Bronchial epithelial cell (primary cell): ENCODE data around the gene MARK2. TPM values are rescaled to one million over a fixed set of nuclear protein-coding genes. Genes with fewer than 3 reads are reported as not detected.

Experiments used
- DNase-seq: peaks from one replicate; pipeline ENCODE4 v3.0.0-alpha.2; 2010; ENCODE audit warnings: low read depth
- FAIRE-seq: peaks from 2 replicates; lab custom pipeline; 2011; peaks lifted over from hg19 to GRCh38; lab: Jason Lieb, UNC
- H3K27me3 ChIP-seq: 2 replicates; pipeline ENCODE4 v1.5.1; 2011; ENCODE audit warnings: low read length; ENCODE audit not compliant: control insufficient read depth, insufficient read depth
- H3K36me3 ChIP-seq: 2 replicates; pipeline ENCODE4 v1.5.1; 2011; ENCODE audit warnings: low read length; ENCODE audit not compliant: control insufficient read depth, insufficient read depth
- H3K4me3 ChIP-seq: 2 replicates; pipeline ENCODE4 v1.5.1; 2011; ENCODE audit warnings: mild to moderate bottlenecking, low read depth, low read length, control low read depth
- total RNA-seq: library from RNA; depleted of rRNA; stranded (reverse); fragments of >200 nt; gene quantifications from 2 replicates; pipeline ENCODE4 v1.2.1, GENCODE V29; 2014
- TF ChIP-seq, protein P1 (sequence below): IDR thresholded peaks from 2 replicates; pipeline ENCODE4 v1.5.1; 2011; ENCODE audit warnings: mild to moderate bottlenecking, moderate library complexity, low read length, control low read depth, inconsistent platforms; ENCODE audit not compliant: insufficient read depth, severe bottlenecking

Gene MARK2
- total RNA-seq, 1 donor from 2014 or later: 10.5 TPM

DNA sequence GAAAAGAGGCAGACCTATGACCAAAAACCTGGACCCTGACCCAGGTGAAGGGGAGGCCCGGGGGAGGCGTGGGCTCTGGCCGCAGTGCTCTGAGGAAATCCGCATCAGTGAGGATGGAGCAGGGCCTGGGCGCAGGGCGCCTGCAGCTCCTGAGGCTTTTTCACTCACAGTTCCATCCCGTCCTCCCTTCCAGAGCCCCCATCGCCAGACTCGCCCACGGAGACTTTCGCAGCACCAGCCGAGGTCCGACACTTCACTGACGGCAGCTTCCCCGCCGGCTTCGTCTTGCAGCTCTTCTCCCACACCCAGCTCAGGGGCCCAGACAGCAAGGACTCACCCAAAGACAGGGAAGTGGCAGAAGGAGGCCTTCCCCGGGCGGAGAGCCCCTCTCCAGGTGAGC, 20.3 kb upstream of the MARK2 start:
- DNase-seq (no peak), FAIRE-seq (no peak)
- TF ChIP-seq, protein P1, sequence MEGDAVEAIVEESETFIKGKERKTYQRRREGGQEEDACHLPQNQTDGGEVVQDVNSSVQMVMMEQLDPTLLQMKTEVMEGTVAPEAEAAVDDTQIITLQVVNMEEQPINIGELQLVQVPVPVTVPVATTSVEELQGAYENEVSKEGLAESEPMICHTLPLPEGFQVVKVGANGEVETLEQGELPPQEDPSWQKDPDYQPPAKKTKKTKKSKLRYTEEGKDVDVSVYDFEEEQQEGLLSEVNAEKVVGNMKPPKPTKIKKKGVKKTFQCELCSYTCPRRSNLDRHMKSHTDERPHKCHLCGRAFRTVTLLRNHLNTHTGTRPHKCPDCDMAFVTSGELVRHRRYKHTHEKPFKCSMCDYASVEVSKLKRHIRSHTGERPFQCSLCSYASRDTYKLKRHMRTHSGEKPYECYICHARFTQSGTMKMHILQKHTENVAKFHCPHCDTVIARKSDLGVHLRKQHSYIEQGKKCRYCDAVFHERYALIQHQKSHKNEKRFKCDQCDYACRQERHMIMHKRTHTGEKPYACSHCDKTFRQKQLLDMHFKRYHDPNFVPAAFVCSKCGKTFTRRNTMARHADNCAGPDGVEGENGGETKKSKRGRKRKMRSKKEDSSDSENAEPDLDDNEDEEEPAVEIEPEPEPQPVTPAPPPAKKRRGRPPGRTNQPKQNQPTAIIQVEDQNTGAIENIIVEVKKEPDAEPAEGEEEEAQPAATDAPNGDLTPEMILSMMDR: no peak
- no peaks in the 10 kb centered on the region for H3K27me3 ChIP-seq
- peaks cover 14% of the 10 kb centered on the region for H3K36me3 ChIP-seq
- no peak overlapping the region for H3K4me3 ChIP-seq

GRCh38 chr11:63821411-63821810, 17.5 kb upstream of the MARK2 start:
- TF ChIP-seq, protein P1: no peak
- Histone ChIP-seq H3K4me3 (no peak overlapping the region), H3K36me3 (peaks cover 24% of the 10 kb centered on the region), H3K27me3 (no peaks in the 10 kb centered on the region)
- DNase-seq (peak; percentile 81), FAIRE-seq (peak; percentile 28)

DNA sequence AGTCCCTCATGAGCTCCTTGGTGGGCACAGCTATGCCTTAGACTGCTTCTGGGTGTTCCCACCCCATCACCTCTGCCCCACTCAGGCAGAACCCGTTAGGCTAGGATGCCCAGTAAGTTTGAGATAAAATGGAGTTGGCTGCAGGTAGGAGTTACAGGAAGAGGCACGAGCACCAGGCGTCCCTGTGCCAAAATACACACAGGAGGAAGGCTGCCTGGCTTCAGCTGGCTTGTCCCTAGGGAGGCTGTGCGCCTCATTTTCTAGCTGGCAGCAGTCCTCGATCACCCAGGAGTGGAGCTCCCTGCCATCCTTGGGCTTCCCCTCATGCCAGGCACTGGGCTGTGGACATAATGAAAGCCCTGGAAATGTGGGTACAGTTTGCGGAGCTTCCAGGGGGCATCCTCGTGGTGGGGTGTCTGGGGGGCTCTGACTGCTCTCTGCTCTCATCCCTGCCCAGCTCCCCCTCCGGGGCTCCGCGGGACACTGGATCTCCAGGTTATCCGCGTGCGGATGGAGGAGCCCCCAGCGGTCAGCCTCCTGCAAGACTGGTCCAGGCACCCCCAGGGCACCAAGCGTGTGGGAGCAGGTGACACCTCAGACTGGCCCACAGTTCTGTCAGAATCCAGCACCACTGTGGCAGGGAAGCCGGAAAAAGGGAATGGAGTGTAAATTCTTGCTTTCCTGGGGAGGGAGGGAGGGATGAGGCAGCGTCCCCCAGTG, 12.3 kb upstream of the MARK2 start:
- TF ChIP-seq, protein P1: no peak
- FAIRE-seq (no peak), DNase-seq (no peak)
- Histone ChIP-seq H3K36me3 (peaks cover 16% of the 10 kb centered on the region), H3K27me3 (no peaks in the 10 kb centered on the region), H3K4me3 (no peak overlapping the region)

GRCh38 chr11:63829823-63830489, 9.0 kb upstream of the MARK2 start:
- TF ChIP-seq, protein P1: no peak
- Histone ChIP-seq H3K27me3 (no peaks in the 10 kb centered on the region), H3K36me3 (peaks cover 6% of the 10 kb centered on the region), H3K4me3 (no peak overlapping the region)
- DNase-seq (no peak), FAIRE-seq (peak; percentile 36)

- Histone ChIP-seq H3K4me3 (no peak overlapping the region), H3K36me3 (peaks cover 4% of the 10 kb centered on the region), H3K27me3 (no peaks in the 10 kb centered on the region)
- FAIRE-seq: no peak
- TF ChIP-seq, protein P1: no peak
- DNase-seq: no peak
Measured at GRCh38 chr11:63831326-63831725, 7.6 kb upstream of the MARK2 start.

DNA sequence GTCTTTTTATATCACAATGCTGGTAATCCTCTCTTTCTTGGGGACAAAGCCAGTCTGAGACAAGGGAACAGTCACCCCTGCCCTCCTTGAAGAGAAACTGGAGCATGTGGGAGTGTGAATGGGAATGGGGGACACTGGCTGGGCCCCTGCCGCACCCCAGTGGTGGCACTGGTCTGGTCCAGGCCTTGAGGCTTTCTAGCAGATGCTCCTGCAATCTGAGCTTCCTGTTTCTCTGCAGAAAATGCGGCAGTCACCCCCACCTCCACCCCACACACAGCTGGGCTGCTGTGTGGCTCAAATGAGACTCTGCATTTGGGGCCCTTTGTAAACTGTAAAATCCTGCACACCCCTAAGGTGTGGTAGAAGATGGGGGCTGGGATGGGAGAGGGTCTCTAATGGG, 6.6 kb upstream of the MARK2 start:
- no peak for FAIRE-seq
- no peaks in the 10 kb centered on the region for H3K36me3 ChIP-seq
- TF ChIP-seq, protein P1: no peak
- no peaks in the 10 kb centered on the region for H3K27me3 ChIP-seq
- DNase-seq: no peak
- no peak overlapping the region for H3K4me3 ChIP-seq
